ENCODE data around the gene ENO1. TPM values are rescaled to one million over a fixed set of nuclear protein-coding genes. Genes with fewer than 3 reads are reported as not detected.

ENO1 gene
- total and polyA plus RNA-seq, 10 of the 15 experiments (the other 5 are each of a cell fraction or from before 2014, with no cell fraction given), result 1,850 to 4,219 (median 2,331) TPM

DNA sequence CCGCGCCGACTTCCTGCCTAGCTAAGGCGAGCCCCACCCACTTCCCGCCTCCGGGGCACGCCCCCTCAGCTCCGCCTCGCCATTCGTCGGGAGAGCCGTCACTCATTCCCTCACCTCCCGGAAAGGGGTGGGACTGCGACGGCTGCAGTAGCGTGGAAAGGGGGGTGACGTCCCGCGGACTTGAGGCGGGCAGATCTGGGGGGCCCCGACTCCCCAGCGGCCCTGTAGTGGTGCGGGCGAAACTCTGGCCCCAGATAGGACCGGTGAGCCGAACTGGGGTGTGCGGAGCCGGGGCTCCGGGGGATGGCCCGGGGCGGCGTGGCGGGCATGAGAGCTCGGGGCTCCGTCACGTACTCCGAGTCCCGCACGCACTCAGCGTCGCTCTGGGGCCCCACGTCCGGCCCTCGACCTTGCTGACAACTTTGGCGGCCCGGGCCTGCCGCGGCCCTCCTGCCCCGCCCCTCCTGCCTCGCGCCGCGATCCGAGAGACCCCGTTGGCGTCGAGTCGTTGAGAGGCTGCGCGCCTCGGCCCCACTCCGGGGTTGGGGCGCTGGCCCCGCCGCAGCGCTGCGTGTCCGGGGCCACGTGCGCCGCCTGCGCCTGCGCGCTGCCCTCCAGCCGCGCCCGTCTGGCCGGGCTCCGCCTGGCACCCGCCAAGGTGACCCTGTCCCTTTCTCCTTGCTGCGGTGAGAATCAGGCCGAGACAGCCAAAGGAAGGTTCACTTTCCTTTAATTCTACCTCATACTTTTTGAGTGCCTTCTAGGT lies 395 bp upstream of the ENO1 start (continued):
- TF ChIP-seq, protein P1, sequence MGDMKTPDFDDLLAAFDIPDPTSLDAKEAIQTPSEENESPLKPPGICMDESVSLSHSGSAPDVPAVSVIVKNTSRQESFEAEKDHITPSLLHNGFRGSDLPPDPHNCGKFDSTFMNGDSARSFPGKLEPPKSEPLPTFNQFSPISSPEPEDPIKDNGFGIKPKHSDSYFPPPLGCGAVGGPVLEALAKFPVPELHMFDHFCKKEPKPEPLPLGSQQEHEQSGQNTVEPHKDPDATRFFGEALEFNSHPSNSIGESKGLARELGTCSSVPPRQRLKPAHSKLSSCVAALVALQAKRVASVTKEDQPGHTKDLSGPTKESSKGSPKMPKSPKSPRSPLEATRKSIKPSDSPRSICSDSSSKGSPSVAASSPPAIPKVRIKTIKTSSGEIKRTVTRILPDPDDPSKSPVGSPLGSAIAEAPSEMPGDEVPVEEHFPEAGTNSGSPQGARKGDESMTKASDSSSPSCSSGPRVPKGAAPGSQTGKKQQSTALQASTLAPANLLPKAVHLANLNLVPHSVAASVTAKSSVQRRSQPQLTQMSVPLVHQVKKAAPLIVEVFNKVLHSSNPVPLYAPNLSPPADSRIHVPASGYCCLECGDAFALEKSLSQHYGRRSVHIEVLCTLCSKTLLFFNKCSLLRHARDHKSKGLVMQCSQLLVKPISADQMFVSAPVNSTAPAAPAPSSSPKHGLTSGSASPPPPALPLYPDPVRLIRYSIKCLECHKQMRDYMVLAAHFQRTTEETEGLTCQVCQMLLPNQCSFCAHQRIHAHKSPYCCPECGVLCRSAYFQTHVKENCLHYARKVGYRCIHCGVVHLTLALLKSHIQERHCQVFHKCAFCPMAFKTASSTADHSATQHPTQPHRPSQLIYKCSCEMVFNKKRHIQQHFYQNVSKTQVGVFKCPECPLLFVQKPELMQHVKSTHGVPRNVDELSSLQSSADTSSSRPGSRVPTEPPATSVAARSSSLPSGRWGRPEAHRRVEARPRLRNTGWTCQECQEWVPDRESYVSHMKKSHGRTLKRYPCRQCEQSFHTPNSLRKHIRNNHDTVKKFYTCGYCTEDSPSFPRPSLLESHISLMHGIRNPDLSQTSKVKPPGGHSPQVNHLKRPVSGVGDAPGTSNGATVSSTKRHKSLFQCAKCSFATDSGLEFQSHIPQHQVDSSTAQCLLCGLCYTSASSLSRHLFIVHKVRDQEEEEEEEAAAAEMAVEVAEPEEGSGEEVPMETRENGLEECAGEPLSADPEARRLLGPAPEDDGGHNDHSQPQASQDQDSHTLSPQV (IDR thresholded peaks at IDR 0.05), result no peak; the same call in none of the 2 replicates
- 0 out of 2 replicates have a peak, but pooled peaks have one; percentile 26 for TF ChIP-seq SREBF2 (IDR thresholded peaks at IDR 0.05; ENCODE audit: low read length)
- TF ChIP-seq FOS (IDR thresholded peaks at IDR 0.05; ENCODE audit: borderline replicate concordance, extremely low read depth, insufficient read length), result peak; percentile 34
- TF ChIP-seq RCOR1 (conservative IDR thresholded peaks at IDR 0.05; ENCODE audit: low read depth, low read length), result no peak
- TF ChIP-seq NFYA (IDR thresholded peaks at IDR 0.05; ENCODE audit: borderline replicate concordance, low read depth, low read length), result no peak; the same call in 1 of the 2 replicates
- TF ChIP-seq, protein P2, sequence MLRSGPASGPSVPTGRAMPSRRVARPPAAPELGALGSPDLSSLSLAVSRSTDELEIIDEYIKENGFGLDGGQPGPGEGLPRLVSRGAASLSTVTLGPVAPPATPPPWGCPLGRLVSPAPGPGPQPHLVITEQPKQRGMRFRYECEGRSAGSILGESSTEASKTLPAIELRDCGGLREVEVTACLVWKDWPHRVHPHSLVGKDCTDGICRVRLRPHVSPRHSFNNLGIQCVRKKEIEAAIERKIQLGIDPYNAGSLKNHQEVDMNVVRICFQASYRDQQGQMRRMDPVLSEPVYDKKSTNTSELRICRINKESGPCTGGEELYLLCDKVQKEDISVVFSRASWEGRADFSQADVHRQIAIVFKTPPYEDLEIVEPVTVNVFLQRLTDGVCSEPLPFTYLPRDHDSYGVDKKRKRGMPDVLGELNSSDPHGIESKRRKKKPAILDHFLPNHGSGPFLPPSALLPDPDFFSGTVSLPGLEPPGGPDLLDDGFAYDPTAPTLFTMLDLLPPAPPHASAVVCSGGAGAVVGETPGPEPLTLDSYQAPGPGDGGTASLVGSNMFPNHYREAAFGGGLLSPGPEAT (IDR thresholded peaks at IDR 0.05; ENCODE audit: low read depth), result peak; percentile 52; the same call in 1 of the 2 replicates
- TF ChIP-seq YY1 (IDR thresholded peaks at IDR 0.05; ENCODE audit: low read depth, low read length), result peak; percentile 35; the same call in 1 of the 2 replicates
- no peak for TF ChIP-seq MYB (IDR thresholded peaks at IDR 0.05; ENCODE audit: borderline replicate concordance, low read depth, low read length)
- TF ChIP-seq, protein P3, sequence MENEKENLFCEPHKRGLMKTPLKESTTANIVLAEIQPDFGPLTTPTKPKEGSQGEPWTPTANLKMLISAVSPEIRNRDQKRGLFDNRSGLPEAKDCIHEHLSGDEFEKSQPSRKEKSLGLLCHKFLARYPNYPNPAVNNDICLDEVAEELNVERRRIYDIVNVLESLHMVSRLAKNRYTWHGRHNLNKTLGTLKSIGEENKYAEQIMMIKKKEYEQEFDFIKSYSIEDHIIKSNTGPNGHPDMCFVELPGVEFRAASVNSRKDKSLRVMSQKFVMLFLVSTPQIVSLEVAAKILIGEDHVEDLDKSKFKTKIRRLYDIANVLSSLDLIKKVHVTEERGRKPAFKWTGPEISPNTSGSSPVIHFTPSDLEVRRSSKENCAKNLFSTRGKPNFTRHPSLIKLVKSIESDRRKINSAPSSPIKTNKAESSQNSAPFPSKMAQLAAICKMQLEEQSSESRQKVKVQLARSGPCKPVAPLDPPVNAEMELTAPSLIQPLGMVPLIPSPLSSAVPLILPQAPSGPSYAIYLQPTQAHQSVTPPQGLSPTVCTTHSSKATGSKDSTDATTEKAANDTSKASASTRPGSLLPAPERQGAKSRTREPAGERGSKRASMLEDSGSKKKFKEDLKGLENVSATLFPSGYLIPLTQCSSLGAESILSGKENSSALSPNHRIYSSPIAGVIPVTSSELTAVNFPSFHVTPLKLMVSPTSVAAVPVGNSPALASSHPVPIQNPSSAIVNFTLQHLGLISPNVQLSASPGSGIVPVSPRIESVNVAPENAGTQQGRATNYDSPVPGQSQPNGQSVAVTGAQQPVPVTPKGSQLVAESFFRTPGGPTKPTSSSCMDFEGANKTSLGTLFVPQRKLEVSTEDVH (IDR thresholded peaks at IDR 0.05; ENCODE audit: low read depth, partially characterized antibody), result no peak
- no peak for TF ChIP-seq PAX8 (IDR thresholded peaks at IDR 0.05)
- no peak; the same call in 1 of the 2 replicates for TF ChIP-seq IRF4 (IDR thresholded peaks at IDR 0.05; ENCODE audit: low read depth, low read length)
- TF ChIP-seq SIX5 (IDR thresholded peaks at IDR 0.05; ENCODE audit: low read depth, low read length, severe bottlenecking), result no peak
- TF ChIP-seq ZBED1 (IDR thresholded peaks at IDR 0.05; ENCODE audit: borderline replicate concordance), result 0 out of 2 replicates have a peak, but pooled peaks have one; percentile 25
- TF ChIP-seq TBL1XR1 (IDR thresholded peaks at IDR 0.05; ENCODE audit: low read depth, low read length), result peak; percentile 35
- no peak for TF ChIP-seq ZZZ3 (IDR thresholded peaks at IDR 0.05; ENCODE audit: control insufficient read depth, insufficient read length, low read depth)
- TF ChIP-seq SMC3 (IDR thresholded peaks at IDR 0.05; ENCODE audit: borderline replicate concordance, low read length), result no peak
- no peak; the same call in 1 of the 2 replicates for TF ChIP-seq FOXM1 (IDR thresholded peaks at IDR 0.05; ENCODE audit: low read depth, low read length)
- TF ChIP-seq EGR1 (IDR thresholded peaks at IDR 0.05; ENCODE audit: borderline replicate concordance in 1 of 2, low read depth in 2 of 2, low read length in 2 of 2), result peak; percentile 15 to 59
- TF ChIP-seq JUND (IDR thresholded peaks at IDR 0.05; ENCODE audit: low read depth, low read length), result no peak
- TF ChIP-seq RELA (IDR thresholded peaks at IDR 0.05; ENCODE audit: borderline replicate concordance, partially characterized antibody), result peak; percentile 84

All from GM12878 (cell line).